Posterior cingulate gyrus (tissue), 11 donors: ENCODE data around the gene SYT2.
"Not testable (repeated sequence)": the region's sequence is repeated elsewhere in the genome, so short reads cannot be mapped to it uniquely, and the experiment has no call there.

Source experiments
- DNase-seq, 10 donors: peaks; one replicate each; pipeline versions ENCODE4 v3.0.0 to v3.0.0-alpha.2; 2020 to 2021; ENCODE audit warnings: mixed read lengths in 3 of 10
- intact Hi-C: fragments of 100-400 bp; cut with DNase I; formaldehyde crosslinking; loops from one replicate; pipeline ENCODE4 v1.15.1; 2023

The SYT2 gene

DNA sequence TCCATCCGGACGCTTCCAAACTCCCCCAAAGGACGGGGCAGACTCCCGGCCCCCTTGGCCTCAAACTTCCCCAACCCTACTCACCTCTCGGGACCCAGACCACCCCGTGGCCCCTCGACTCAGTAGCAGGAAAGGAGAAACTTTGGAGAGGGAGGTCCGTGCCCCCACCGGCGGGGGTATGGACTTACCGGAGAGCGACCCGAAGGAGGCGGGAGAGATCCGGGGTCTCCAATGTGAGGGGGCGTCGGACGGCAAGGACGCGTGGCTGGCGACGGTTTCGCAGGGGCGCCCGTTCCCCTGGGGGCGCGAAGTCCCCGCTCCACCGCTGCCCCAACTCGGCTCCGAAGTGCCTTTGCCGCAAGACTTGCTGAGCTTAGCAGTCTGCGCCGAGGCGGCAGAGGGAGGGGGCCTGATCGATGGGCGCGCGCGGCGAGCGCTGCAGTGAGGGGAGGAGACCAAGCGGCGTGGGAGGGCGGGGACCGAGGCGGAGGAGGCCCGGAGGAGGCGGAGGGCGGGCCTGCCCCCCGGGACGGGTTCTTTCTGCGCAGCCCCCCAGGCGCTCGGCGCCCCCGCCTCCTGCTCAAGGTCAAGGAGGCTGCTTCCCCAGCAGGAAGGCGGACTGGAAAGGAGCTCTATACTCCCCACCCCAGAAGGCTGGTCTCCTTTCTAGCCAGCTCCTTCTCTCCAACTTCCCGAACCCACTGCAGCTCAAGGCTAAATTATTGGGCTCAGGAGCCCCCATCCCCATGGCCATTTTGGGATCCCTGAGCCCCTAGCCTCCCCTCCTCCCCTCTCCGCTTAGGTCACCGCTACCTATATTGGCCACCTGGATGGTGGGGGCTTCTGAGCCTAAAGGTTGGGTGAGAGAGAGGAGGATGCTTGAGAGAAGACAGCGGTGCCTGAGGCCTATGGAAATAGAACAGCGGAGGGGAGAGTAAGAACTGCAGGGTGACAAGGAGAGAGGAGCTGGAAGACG lies at the start of gene SYT2:
Gene SYT2 (minus strand): TSS at position 385 of the 976 bp plus-strand sequence. CDS start 104,682 bp downstream, outside the sequence.
- peak in 9 of 10 donors; percentile 26 to 93 (median 48) for DNase-seq
- intact Hi-C loops: no loop called here

DNA sequence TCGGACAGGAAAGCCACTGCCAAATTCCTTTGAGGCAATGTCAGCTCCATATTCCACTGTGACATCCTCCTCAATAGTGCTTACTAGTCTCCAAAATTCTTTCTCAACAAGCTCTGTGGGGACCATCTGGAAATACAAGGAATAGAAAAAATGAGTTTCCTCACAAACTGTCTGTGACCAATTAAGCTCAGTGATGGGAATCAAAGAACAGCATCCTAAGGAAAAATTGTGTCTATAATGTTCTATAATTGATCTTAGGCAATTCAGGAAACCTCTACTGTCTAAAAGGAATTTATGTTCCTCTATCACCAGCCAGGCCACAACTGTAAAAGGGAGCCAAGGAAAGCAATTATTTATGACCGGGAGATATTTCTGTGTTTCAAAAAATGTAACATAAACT lies 46.1 kb upstream of the SYT2 start:
- DNase-seq: no peak
- intact Hi-C loops: no loop called here

DNA sequence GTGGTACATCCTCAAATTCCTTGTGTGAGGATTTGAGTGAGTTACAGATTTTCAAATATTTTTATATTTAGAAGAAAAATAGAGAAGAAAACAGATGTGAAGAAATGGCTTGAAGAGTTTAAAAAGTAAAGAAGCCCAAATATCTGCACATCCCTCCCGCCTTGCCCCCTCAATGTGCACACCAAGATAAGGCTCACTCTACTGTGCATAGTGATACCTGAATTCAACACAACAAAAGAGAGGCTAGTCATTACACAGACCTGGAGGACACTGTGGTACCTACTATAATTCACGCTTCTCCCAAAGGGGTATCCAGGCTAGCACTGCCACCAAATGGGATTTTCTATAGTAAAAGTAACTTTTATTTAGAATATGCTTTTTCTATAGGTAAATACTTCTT lies 44.0 kb upstream of the SYT2 start:
- intact Hi-C loops: no loop called here

DNA sequence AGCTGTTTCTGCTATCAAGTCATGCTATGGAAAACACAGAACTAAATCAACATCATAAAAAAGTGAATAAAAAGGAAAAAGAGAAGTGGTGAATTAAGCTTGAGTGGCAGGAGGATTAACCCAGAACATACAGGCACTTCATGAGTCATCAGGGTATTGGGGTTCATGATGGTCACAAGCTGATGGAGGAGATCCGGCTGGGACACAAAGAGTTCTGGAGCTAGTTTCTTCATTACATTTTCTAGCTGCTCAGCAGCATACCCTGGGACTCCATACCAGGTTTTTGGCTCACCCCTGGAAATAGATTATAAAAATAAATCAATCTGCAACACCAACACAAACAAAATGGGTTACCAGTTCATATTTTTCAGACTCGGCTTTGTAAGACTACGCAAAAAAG lies 42.5 kb upstream of the SYT2 start:
- no peak for DNase-seq
- intact Hi-C loops: no loop called here

More for the DNA sequence above, 44.0 kb upstream of the SYT2 start:
- no peak for DNase-seq

DNA sequence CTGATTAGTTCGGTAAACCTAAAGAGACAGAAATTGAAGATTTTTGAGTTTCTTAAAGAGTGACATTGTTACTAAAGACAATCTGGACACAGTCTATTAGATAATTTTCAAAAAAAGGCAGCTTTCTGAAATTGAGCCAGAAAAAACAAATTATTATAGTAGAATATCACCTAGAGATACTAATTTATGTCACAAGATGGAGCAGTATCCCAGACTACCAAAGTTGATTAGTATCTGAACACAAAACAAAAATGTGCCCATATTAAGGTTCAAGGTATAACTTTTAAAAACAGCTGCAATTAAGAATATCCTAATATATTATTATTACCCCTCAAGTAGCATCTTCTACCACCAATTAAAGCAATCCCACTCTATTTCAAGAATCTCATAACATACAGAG lies 40.5 kb upstream of the SYT2 start:
- DNase-seq: no peak
- intact Hi-C loops: no loop called here

DNA sequence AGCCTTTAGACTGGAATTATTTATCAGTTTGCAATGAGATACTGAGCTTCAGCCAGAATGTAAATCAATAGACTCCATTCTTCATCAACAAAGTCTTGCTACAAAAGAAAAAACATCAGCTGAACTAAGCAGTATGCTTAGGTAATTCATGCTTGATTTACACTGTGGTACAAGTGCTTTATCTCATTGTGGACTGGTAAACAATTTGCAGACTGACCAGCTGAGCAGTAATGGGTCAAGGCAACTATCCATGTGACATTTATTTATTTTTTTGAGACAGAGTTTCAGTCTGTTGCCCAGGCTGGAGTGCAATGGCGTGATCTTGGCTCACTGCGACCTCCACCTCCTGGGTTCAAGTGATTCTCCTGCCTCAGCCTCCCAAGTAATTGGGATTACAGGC lies 39.8 kb upstream of the SYT2 start:
- intact Hi-C loops: no loop called here
- no peak for DNase-seq

DNA sequence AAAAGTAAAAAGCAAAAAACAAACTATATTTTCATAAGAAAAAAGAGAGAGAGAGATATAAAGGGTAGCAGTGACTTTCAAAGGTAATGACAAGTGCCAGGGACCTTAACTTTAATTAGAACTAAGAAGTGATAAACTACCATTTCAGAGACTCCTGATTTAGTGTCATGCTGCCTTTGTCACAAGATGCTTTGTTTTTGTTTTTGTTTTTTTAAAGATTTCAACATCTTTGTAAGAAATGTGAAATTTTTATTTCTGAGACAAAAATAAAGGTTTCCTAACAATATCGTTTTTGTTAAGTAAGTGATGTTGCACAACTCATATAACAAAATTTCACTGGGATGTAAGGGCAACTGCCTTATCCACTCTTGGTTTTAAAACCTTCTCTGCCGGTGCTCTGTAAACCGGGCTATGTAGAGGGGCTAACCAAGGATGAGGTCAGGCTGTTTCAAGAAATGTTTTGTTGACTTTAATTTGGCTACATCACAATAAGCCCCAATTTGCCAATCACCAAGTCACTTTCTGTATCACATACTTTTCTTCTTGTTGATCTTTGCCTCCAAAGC lies 35.2 kb upstream of the SYT2 start:
- no peak for DNase-seq
- intact Hi-C loops: no loop called here

DNA sequence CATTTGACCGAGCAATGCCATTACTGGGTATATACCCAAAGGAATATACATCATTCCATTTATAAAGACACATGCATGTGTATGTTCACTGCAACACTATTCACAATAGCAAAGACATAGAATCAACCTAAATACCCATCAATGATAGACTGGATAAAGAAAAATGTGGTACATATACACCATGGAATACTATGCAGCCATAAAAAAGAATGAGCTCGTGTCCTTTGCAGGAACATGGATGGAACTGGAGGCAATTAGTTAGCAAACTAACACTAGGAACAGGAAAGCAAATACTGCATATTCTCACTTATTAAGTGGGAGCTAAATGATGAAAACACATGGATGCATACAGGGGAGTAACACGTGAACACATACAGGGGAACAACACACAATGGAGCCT lies 34.5 kb upstream of the SYT2 start:
- intact Hi-C loops, DNase-seq: not testable (repeated sequence)

DNA sequence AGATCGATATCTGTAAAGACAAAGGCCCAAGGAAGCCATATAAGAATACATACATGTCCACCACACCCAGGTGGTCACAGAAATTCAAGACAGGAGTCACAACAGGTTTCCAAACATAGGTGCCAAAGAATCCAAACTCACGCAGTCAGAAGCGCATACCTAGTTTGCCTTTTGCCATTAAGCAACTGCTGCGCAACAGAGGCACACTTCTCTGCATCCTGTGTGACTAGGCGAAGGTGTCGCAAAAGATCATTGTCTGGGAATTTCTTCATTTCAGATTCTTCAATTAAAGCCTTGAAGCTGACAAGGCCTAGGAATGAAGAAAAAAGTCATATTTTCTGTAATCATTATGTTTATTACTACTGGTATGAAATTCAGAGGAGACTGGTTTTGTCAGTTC lies 32.2 kb upstream of the SYT2 start:
- intact Hi-C loops: no loop called here
- no peak for DNase-seq

DNA sequence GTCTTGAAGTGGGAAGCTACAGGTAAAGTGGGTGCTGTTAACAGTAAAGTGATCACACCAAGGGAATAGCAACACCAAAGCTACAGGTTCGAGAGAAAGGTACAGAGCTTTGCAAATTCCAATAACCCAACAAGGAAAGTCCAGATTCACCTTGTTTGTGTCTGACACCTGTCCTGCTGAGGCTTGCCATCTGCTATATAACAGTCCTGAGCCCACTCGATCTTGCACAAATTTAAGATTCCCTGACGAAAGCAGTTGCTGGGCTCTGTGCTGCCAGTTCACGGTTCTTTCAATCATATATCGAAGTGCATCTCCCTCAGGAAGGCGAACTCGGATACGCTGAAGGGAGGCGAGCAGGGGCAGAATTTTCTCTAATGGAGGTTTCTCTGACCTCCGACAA lies 23.0 kb upstream of the SYT2 start:
- intact Hi-C loops: no loop called here
- DNase-seq: no peak

DNA sequence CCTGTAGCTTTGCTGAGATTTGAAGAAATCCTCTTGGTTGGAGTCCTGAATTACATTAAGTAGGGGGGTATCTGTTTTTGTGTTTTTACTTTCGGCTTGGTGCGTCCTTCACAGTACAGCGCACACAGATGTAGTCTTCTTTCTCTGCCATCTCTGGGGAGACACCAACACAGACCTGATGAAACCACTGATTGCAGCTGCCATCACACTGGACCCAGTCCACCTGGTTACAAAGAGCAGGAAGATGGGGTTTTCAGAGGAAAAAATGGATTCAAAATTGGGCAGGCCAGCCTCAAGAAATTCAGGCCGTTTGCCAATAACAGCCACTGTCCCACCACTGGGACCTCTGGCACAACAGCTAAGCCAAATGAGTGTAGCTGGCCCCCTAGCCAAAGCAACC lies 18.7 kb upstream of the SYT2 start:
- intact Hi-C loops: no loop called here
- DNase-seq: no peak

DNA sequence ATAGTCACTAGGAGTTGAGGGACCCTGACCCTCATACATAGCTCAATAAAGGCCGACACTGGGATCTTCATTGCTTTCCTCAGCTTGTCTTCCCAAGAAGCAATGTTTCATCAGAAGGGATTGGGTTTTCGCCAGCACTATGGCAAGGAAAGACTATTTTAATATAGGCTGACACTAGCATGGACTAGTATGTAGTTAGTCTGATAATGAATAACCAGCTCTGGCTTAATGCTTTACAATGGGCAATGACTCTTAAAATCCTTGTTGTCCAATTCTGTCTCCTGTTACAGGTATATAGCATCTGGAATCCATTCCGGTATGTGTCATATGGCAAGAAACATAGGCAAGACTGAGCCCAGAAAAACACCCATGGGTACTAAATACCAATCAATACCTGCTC lies 15.3 kb upstream of the SYT2 start:
- DNase-seq: no peak
- intact Hi-C loops: no loop called here

DNA sequence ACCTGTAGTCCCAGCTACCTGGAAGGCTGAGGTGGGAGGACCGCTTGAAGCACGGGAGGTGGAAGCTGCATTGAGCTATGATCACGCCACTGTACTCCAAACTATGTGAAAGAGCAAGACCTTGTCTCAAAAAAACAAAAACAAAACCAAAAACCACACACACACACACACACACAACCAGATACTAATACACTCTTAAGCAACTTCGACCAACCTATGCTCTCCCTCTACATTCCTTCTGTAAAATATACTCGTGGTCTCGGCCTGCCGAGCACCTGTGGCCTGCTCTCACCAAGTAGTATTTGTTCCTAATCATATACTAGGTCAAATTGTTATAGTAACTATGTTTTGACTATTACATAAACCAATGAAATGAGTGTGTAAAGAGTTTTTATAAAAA lies 13.5 kb upstream of the SYT2 start:
- intact Hi-C loops: no loop called here
- DNase-seq: peak in 1 of 10 donors; percentile 24

DNA sequence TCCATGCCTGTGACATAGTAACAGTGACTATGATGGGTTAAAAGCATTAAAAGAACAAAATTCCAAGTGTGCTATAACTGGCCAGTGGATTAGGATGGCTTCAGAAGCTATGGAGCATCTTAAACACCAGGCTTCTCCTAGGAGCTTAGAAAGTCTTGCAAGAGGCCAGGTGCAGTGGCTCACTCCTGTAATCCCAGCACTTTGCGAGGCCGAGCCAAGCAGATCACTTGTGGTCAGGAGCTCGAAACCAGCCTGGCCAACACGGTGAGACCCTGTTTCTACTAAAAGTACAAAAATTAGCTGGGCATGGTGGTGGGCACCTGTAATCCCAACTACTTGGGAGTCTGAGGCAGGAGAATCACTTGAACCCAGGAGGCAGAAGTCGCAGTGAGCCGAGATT lies 12.8 kb upstream of the SYT2 start:
- intact Hi-C loops, DNase-seq: not testable (repeated sequence)

DNA sequence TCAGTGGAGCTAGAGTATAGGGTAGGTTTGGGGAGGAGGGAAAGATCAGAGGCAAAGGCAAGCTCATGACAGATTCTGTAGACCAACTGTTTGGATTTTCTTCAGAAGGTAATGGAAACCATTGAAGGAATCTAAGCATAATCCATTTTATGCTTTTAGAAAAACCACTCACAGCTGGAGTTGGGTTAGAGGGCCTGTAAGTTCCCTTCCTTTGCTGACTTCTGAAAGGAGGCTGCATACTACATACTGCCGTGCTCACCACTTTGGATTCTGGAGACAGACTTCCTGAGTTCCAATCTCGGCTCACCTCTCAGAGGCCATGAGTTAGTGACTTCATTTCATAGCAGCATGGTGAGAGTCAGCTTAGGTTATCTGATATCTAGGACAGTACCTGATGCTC lies 6.4 kb upstream of the SYT2 start:
- intact Hi-C loops: loop anchor here (5.0 kb wide), 1 partner anchor 254 kb away; no protein-coding TSS in a partner anchor

DNA sequence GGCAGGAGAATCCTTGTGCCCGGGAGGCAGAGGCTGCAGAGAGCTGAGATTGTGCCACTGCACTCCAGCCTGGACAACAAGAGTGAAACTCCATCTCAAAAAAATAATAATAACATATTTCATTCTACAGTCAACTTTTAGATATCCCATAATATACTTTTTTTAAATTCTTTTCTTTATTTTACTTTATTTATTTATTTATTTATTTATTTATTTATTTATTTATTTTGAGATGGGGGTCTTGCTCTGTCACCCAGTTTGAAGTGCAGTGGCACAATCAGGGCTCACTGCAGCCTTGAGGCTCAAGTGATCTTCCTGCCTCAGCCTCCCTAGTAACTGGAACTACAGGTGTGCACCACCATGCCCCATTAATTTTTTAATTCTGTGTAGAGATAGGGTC lies 3.9 kb upstream of the SYT2 start:
- DNase-seq, intact Hi-C loops: not testable (repeated sequence)

More for the DNA sequence above, 6.4 kb upstream of the SYT2 start:
- DNase-seq: no peak

DNA sequence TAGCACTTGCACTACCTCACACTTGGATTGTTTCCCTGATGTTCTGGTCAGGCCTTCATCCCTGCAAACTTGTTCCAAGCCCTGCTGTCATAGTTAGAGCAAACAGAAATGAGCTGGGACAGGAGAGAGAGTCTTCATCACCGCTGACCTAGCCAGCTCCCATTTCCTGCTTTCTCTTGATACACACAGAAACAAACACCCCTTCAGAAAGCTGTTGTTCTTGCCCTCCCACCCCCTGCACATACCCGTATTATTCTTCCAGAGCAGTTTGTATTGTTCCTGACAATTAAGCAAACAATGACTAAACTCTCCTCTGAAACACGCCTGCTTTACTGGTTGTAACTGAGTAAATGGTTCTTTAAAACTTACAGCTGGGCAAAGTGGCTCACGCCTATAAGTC lies 2.9 kb upstream of the SYT2 start:
- intact Hi-C loops: no loop called here
- no peak for DNase-seq

DNA sequence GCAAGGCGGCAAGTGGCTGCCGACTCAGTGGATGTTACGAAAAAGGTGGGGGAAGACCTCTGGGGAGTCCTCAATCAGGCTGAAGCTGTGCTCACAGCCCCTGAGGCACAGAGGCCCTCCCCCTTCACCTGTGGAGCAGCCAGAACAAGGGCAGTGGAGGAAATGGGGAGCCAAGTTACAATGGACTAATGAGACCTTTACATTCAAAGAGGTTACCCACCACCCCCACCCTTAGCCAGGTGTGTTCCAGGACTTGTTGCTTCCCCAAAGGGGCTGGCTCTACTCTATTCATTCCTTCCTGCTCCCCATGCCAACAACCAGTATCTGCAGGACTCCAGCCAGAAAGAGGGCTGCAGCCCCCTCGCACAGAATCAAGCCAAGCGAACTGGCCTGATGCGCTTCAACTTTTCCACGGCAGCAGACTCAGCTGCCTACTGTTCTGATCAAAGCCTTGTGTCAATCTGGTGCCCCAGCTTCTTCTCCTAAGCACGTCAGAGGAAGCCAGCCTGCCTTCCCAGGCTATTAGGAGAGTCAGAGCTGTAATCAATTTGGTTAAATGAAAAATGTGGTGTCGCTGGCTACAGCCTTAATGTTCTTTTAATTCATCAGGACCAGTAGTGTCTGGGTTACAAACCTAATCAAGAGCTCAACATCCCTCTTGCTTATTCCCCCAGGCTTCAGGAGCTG lies 1.8 kb upstream of the SYT2 start:
- intact Hi-C loops: no loop called here
- no peak for DNase-seq

DNA sequence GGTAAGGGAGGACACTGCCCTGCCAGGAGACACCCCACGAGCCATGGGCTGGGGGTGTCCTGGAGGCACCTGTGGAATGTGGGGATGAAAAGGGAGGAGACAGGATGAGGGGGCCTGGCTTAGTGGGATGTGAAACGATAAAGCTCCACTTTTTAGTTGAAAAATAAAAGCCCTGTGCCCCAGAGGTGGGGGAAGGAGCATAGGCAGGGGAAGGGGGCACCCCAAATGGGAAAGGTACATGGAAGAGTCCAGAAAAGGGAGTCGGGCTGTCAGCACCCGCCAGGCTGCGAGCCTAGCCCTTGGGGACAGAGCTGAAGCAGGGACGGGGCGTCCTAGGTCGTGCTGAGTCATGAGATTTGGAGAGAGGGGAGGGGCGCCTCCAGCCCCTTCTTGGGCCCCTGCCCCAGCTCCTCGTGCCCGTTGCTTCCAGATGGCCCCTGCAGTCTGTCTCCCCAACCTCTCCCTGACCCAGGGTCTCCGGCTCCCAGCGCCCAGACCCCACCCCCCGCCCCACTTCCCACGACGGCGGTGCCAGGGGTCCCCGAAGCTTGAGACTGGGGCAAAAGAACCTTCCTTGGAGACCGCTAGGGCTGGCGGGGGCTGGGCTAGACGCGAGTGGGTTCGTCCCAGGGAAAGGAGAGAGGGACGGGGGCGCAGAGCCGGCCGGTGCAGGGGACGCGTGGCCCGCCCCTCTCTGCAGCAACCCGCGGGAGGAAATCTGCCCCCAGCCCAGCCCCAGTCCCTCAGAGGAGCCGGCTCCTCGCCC lies 795 bp downstream of the SYT2 start:
- DNase-seq: peak in 1 of 10 donors; percentile 61
- intact Hi-C loops: no loop called here

DNA sequence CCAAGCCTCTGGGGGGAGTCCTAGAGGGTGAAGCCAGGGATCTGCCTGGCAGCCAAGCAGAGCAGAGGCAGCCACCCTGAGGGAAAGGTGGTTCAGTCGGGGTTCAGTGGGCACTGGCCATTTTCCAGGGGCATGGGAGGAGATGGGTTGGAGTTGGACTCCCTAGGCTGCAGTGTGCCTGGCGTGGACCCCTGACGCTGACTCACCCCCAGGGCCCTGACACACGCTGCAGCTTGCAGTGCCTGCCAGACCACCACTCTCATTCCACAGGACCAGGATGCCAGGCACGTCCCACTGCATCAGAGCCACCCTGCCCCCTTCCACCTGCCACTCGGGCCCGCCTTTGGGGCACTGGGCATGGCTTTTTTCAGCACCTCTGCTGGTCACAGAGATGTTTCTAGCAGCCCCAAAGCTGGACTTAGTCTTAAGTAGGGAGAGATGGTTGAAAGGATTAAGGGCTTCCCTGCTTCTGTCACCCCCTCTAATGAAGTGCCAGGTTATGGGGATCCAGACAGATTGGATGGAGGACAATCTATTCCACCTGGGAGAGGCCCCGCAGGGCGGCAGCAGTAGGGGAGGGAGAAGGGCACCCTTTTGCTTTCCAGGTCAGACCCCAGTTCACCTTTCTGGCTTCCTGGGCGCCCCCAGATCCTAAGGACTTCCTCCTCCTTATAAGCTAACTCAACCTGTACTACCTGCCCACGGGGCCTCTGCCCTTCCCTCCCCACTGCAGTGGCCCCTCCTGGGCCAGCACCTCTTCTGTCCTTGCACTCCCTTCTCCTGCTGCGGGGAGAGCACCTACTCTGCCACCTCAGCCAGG lies 1.6 kb downstream of the SYT2 start:
- intact Hi-C loops: no loop called here
- peak in 1 of 10 donors; percentile 56 for DNase-seq
